ENCODE results near the gene SLC8A2.
"Not testable (repeated sequence)": the region's sequence is repeated elsewhere in the genome, so short reads cannot be mapped to it uniquely, and the experiment has no call there.

Gene SLC8A2

GRCh38 chr19:47416643-47416985 lies 55.1 kb downstream of the SLC8A2 start:
- Histone ChIP-seq H3K4me1 (ENCODE audit: control insufficient read depth, insufficient read depth, low read length) (no peaks in the 10 kb centered on the region), H3K4me3 (ENCODE audit: low read length) (no peak overlapping the region), H3K27me3 (ENCODE audit: control insufficient read depth, insufficient read depth, low read length) (peaks cover 33% of the 10 kb centered on the region), H3K36me3 (ENCODE audit: control insufficient read depth, insufficient read depth, low read length) (no peaks in the 10 kb centered on the region), H3K27ac (ENCODE audit: low read depth, low read length) (no peak overlapping the region), H3K9ac (ENCODE audit: low read length) (no peak overlapping the region)

- Histone ChIP-seq H3K4me3 (ENCODE audit: low read length) (no peak overlapping the region), H3K27me3 (ENCODE audit: control insufficient read depth, insufficient read depth, low read length) (peaks cover 29% of the 10 kb centered on the region)
Measured at GRCh38 chr19:47415953-47416642, 55.6 kb downstream of the SLC8A2 start.

GRCh38 chr19:47414469-47414868 lies 57.2 kb downstream of the SLC8A2 start:
- peaks cover 18% of the 10 kb centered on the region for H3K27me3 ChIP-seq (ENCODE audit: control insufficient read depth, insufficient read depth, low read length)
- H3K9ac ChIP-seq (ENCODE audit: low read length): no peak overlapping the region
- H3K36me3 ChIP-seq (ENCODE audit: control insufficient read depth, insufficient read depth, low read length): no peaks in the 10 kb centered on the region
- H3K27ac ChIP-seq (ENCODE audit: low read depth, low read length): no peak overlapping the region
- H3K4me3 ChIP-seq (ENCODE audit: low read length): no peak overlapping the region
- no peaks in the 10 kb centered on the region for H3K4me1 ChIP-seq (ENCODE audit: control insufficient read depth, insufficient read depth, low read length)

More at GRCh38 chr19:47415953-47416642, 55.6 kb downstream of the SLC8A2 start:
- no peaks in the 10 kb centered on the region for H3K4me1 ChIP-seq (ENCODE audit: control insufficient read depth, insufficient read depth, low read length)
- H3K36me3 ChIP-seq (ENCODE audit: control insufficient read depth, insufficient read depth, low read length): no peaks in the 10 kb centered on the region
- no peak overlapping the region for H3K9ac ChIP-seq (ENCODE audit: low read length)
- H3K27ac ChIP-seq (ENCODE audit: low read depth, low read length): no peak overlapping the region

- Histone ChIP-seq H3K27ac (ENCODE audit: low read depth, low read length) (no peak overlapping the region), H3K36me3 (ENCODE audit: control insufficient read depth, insufficient read depth, low read length) (no peaks in the 10 kb centered on the region), H3K4me1 (ENCODE audit: control insufficient read depth, insufficient read depth, low read length) (no peaks in the 10 kb centered on the region), H3K27me3 (ENCODE audit: control insufficient read depth, insufficient read depth, low read length) (peaks cover 16% of the 10 kb centered on the region), H3K9ac (ENCODE audit: low read length) (no peak overlapping the region), H3K4me3 (ENCODE audit: low read length) (no peak overlapping the region)
Measured at GRCh38 chr19:47413941-47414340, 57.8 kb downstream of the SLC8A2 start.

GRCh38 chr19:47411696-47412095 lies 60.0 kb downstream of the SLC8A2 start:
- H3K27ac ChIP-seq (ENCODE audit: low read depth, low read length); H3K9ac ChIP-seq (ENCODE audit: low read length); H3K4me3 ChIP-seq (ENCODE audit: low read length); H3K27me3 ChIP-seq (ENCODE audit: control insufficient read depth, insufficient read depth, low read length); H3K36me3 ChIP-seq (ENCODE audit: control insufficient read depth, insufficient read depth, low read length); H3K4me1 ChIP-seq (ENCODE audit: control insufficient read depth, insufficient read depth, low read length): not testable (repeated sequence)

GRCh38 chr19:47411101-47411500 lies 60.6 kb downstream of the SLC8A2 start:
- Histone ChIP-seq H3K9ac (ENCODE audit: low read length) (no peak overlapping the region), H3K27me3 (ENCODE audit: control insufficient read depth, insufficient read depth, low read length) (no peaks in the 10 kb centered on the region), H3K4me1 (ENCODE audit: control insufficient read depth, insufficient read depth, low read length) (no peaks in the 10 kb centered on the region), H3K36me3 (ENCODE audit: control insufficient read depth, insufficient read depth, low read length) (no peaks in the 10 kb centered on the region), H3K4me3 (ENCODE audit: low read length) (no peak overlapping the region), H3K27ac (ENCODE audit: low read depth, low read length) (no peak overlapping the region)

GRCh38 chr19:47408156-47408938 lies 63.3 kb downstream of the SLC8A2 start:
- Histone ChIP-seq H3K27ac (ENCODE audit: low read depth, low read length) (no peak overlapping the region), H3K4me1 (ENCODE audit: control insufficient read depth, insufficient read depth, low read length) (no peaks in the 10 kb centered on the region), H3K4me3 (ENCODE audit: low read length) (no peak overlapping the region), H3K36me3 (ENCODE audit: control insufficient read depth, insufficient read depth, low read length) (no peaks in the 10 kb centered on the region), H3K9ac (ENCODE audit: low read length) (no peak overlapping the region), H3K27me3 (ENCODE audit: control insufficient read depth, insufficient read depth, low read length) (no peaks in the 10 kb centered on the region)

- Histone ChIP-seq H3K36me3 (ENCODE audit: control insufficient read depth, insufficient read depth, low read length) (no peaks in the 10 kb centered on the region), H3K4me3 (ENCODE audit: low read length) (no peak overlapping the region), H3K27me3 (ENCODE audit: control insufficient read depth, insufficient read depth, low read length) (no peaks in the 10 kb centered on the region), H3K27ac (ENCODE audit: low read depth, low read length) (no peak overlapping the region), H3K4me1 (ENCODE audit: control insufficient read depth, insufficient read depth, low read length) (no peaks in the 10 kb centered on the region), H3K9ac (ENCODE audit: low read length) (no peak overlapping the region)
Measured at GRCh38 chr19:47407417-47407774, 64.3 kb downstream of the SLC8A2 start.

- no peaks in the 10 kb centered on the region for H3K4me1 ChIP-seq (ENCODE audit: control insufficient read depth, insufficient read depth, low read length)
- H3K36me3 ChIP-seq (ENCODE audit: control insufficient read depth, insufficient read depth, low read length): no peaks in the 10 kb centered on the region
- no peak overlapping the region for H3K27ac ChIP-seq (ENCODE audit: low read depth, low read length)
- no peak overlapping the region for H3K4me3 ChIP-seq (ENCODE audit: low read length)
- no peaks in the 10 kb centered on the region for H3K27me3 ChIP-seq (ENCODE audit: control insufficient read depth, insufficient read depth, low read length)
- no peak overlapping the region for H3K9ac ChIP-seq (ENCODE audit: low read length)
Measured at GRCh38 chr19:47406711-47407416, 64.8 kb downstream of the SLC8A2 start.

GRCh38 chr19:47405854-47406417 lies 65.8 kb downstream of the SLC8A2 start:
- no peak overlapping the region for H3K4me3 ChIP-seq (ENCODE audit: low read length)
- no peak overlapping the region for H3K9ac ChIP-seq (ENCODE audit: low read length)
- H3K27ac ChIP-seq (ENCODE audit: low read depth, low read length): no peak overlapping the region
- H3K36me3 ChIP-seq (ENCODE audit: control insufficient read depth, insufficient read depth, low read length): no peaks in the 10 kb centered on the region
- H3K27me3 ChIP-seq (ENCODE audit: control insufficient read depth, insufficient read depth, low read length): no peaks in the 10 kb centered on the region
- H3K4me1 ChIP-seq (ENCODE audit: control insufficient read depth, insufficient read depth, low read length): no peaks in the 10 kb centered on the region

GRCh38 chr19:47405197-47405550 lies 66.5 kb downstream of the SLC8A2 start:
- no peaks in the 10 kb centered on the region for H3K27me3 ChIP-seq (ENCODE audit: control insufficient read depth, insufficient read depth, low read length)
- H3K9ac ChIP-seq (ENCODE audit: low read length): no peak overlapping the region
- H3K27ac ChIP-seq (ENCODE audit: low read depth, low read length): no peak overlapping the region
- H3K36me3 ChIP-seq (ENCODE audit: control insufficient read depth, insufficient read depth, low read length): no peaks in the 10 kb centered on the region
- no peak overlapping the region for H3K4me3 ChIP-seq (ENCODE audit: low read length)
- H3K4me1 ChIP-seq (ENCODE audit: control insufficient read depth, insufficient read depth, low read length): no peaks in the 10 kb centered on the region

GRCh38 chr19:47404334-47405196 lies 67.1 kb downstream of the SLC8A2 start:
- no peaks in the 10 kb centered on the region for H3K4me1 ChIP-seq (ENCODE audit: control insufficient read depth, insufficient read depth, low read length)
- no peaks in the 10 kb centered on the region for H3K27me3 ChIP-seq (ENCODE audit: control insufficient read depth, insufficient read depth, low read length)
- no peak overlapping the region for H3K4me3 ChIP-seq (ENCODE audit: low read length)
- no peak overlapping the region for H3K9ac ChIP-seq (ENCODE audit: low read length)
- no peak overlapping the region for H3K27ac ChIP-seq (ENCODE audit: low read depth, low read length)
- no peaks in the 10 kb centered on the region for H3K36me3 ChIP-seq (ENCODE audit: control insufficient read depth, insufficient read depth, low read length)
